ENCODE data around the gene MVB12A.

The MVB12A gene

DNA sequence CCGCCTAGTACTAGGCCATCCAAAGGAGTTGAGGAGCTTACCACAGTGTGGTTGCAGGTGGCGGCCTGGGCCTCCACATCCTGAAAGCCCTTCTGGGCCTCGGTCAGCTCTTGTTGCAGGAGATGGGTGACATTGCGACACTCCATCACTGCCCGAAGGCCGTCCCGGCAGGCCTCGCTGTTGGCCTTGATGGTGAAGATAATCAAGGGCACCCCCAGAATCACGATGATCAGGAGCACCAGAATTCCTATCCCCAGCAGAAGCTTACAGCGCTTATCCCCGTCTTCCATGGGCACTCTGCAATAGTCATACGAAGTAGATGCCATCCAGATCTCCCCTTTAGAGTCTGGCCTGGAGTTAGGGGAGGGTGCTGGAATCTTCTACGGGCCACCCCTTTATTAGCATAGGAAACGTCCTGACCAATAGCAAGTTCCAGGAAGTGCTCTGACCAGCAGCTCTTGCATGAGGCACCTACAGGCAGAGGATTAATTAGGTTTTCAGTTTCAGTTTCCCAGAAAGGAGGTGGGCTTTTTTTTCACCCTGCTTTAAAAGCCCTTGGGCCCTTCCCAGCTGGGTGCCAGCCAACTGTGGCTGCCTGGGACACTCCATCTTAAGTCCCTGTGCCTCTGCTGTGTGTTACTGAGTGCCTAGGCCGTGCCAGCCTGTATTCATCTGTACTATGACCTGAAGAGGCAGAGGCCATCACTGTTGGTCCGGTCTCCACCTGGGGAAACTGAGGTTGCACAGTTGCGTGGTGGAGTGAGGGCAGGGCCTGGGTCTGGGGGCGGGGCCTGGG is 14.4 kb upstream of the MVB12A start, which contains the start of gene BST2:
TSS of gene BST2 (minus strand) at position 381 of the 796 bp plus-strand sequence. CDS start at position 326, 55 bp downstream.
- TF ChIP-seq, protein P1, sequence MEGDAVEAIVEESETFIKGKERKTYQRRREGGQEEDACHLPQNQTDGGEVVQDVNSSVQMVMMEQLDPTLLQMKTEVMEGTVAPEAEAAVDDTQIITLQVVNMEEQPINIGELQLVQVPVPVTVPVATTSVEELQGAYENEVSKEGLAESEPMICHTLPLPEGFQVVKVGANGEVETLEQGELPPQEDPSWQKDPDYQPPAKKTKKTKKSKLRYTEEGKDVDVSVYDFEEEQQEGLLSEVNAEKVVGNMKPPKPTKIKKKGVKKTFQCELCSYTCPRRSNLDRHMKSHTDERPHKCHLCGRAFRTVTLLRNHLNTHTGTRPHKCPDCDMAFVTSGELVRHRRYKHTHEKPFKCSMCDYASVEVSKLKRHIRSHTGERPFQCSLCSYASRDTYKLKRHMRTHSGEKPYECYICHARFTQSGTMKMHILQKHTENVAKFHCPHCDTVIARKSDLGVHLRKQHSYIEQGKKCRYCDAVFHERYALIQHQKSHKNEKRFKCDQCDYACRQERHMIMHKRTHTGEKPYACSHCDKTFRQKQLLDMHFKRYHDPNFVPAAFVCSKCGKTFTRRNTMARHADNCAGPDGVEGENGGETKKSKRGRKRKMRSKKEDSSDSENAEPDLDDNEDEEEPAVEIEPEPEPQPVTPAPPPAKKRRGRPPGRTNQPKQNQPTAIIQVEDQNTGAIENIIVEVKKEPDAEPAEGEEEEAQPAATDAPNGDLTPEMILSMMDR (conservative IDR thresholded peaks at IDR 0.05; ENCODE audit: low read depth, low read length): no peak
- peak; percentile 18 for DNase-seq (ENCODE audit: low read depth)
- H3K4me3 ChIP-seq (ENCODE audit: low read length): no peak within 1 kb of the TSS

DNA sequence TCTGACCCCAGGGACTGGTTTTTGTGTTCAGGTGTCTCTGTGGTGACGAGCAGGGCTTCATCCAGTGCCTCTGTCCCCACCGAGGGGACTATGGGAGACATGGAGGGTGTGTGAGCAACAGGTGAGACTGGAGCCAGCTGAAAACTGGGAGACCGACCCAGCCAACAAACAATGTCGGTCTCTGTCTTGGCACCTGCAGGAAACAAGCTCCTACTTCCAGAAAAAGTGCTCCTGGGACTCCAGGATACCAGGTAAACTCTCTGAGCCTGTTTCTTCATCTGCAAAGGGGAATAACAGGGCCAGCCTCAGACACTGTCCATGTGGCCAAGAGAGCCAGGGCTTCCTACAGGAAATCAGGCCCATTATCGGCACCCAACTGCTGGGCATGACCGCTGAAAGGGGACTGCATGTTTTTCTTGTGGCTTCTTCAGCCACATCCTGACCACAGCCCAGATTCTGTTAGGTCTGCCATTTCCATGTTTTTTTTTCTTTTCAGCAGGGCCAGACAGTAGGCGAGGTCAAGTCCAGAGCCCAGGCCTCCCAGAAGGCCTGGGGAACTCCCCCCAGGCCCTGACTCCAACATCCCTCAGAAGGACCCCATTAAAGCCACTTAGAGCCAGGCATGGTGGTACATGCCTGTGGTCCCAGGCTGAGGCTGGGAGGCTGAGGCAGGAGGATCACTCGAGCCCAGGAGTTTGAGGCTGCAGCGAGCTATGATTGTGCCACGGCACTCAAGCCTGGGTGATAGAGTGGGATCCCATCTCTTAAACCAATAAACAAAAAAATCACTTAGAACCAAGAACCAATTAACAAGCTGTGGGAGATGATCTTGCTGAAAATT is 13.6 kb upstream of the MVB12A start:
- no peak overlapping the region for H3K4me3 ChIP-seq (ENCODE audit: low read length)
- TF ChIP-seq, protein P1 (conservative IDR thresholded peaks at IDR 0.05; ENCODE audit: low read depth, low read length): no peak
- DNase-seq (ENCODE audit: low read depth): no peak

DNA sequence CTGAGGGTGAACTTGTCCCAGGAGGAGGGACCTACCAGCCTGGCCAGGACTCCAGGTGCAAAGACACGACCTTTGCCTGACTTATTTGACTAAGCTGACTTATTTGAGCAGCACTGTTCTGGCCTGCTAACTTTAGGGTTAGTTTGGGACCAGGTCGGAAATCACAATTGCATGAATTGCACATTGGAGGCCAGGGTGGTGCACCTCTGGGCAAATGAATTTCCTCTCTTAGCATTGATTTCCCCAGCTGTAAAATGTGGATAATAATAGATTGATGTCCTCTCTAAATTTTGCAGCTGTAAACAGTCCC is 13.0 kb upstream of the MVB12A start:
- H3K4me3 ChIP-seq (ENCODE audit: low read length): no peak overlapping the region
- TF ChIP-seq, protein P1 (conservative IDR thresholded peaks at IDR 0.05; ENCODE audit: low read depth, low read length): no peak
- DNase-seq (ENCODE audit: low read depth): no peak

DNA sequence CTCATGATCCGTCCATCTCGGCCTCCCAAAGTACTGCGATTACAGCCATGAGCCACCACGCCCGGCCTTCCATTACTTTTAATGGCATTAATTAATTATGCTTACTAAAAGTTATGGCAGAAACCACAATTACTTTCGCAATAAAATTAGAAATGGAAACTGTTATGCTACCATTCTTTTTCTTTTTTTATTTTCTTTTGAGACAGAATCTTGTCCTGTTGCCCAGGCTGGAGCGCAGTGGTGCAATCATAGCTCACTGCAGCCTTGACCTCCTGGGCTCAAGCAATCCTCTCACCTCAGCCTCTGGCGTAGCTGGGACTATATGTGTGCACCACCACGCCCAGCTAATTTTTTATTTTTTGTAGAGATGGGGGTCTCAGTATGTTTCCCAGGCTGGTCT is 9.9 kb upstream of the MVB12A start:
- H3K4me3 ChIP-seq (ENCODE audit: low read length): no peak overlapping the region
- TF ChIP-seq, protein P1 (conservative IDR thresholded peaks at IDR 0.05; ENCODE audit: low read depth, low read length): no peak
- DNase-seq (ENCODE audit: low read depth): no peak

DNA sequence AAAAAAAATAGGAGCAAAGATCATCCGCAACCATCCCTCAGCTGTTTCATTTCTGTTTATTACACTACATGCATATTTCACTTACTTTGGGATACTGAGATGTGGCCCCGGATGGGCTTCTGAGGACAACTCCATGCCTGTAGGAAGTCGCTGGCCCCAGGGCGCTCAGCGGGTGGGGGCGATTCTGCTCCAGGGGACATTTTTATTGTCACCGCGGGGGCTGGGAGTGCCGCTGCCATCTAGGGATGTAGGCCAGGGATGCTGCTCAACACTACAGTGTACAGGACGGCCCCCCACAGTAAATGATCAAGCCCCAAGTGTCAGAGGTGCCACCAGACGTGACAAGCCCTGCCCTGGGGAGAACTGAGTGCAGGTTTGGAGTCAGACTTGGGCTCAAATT is 8.0 kb upstream of the MVB12A start:
- TF ChIP-seq, protein P1 (conservative IDR thresholded peaks at IDR 0.05; ENCODE audit: low read depth, low read length): no peak
- no peak overlapping the region for H3K4me3 ChIP-seq (ENCODE audit: low read length)
- DNase-seq (ENCODE audit: low read depth): no peak

DNA sequence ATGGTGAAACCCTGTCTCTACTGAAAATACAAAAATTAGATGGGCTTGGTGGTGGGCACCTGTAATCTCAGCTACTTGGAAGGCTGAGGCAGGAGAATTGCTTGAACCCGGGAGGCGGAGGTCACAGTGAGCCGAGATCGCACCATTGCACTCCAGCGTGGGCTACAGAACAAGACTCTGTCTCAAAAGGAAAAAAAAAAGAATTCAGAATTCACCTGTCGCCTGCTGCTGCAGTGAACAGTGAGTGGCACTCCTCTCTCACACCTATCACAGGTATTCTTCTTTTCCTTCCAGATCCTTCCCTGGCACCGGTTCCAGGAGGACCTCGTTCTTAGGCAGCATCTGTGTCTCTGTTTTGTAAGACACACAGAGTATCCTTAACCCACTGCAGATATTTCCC is 5.8 kb upstream of the MVB12A start:
- DNase-seq (ENCODE audit: low read depth): no peak
- TF ChIP-seq, protein P1 (conservative IDR thresholded peaks at IDR 0.05; ENCODE audit: low read depth, low read length): no peak
- H3K4me3 ChIP-seq (ENCODE audit: low read length): no peak overlapping the region

Measured in retinal pigment epithelial cell (primary cell).